IMR-90 (cell line): ENCODE data around the gene PLA2G4A.

Experiments used
- BHLHE40 ChIP-seq: fragments of 150-350 bp; IDR thresholded peaks from 2 replicates; pipeline ENCODE4 v1.6.1; 2016; ENCODE audit warnings: mild to moderate bottlenecking, low read depth, low read length
- CEBPB ChIP-seq: IDR thresholded peaks from 2 replicates; pipeline ENCODE4 v1.6.1; 2012; ENCODE audit warnings: low read depth, low read length, improper control_type of control experiment
- CHD1 ChIP-seq: IDR thresholded peaks from 2 replicates; pipeline ENCODE4 v1.6.1; 2012; ENCODE audit warnings: low read depth, low read length, improper control_type of control experiment
- CTCF ChIP-seq: conservative IDR thresholded peaks from 2 replicates; pipeline ENCODE4 v1.5.1; 2012; ENCODE audit warnings: mild to moderate bottlenecking, low read depth, low read length, improper control_type of control experiment
- FOS ChIP-seq: fragments of 150-350 bp; IDR thresholded peaks from 2 replicates; pipeline ENCODE4 v1.6.1; 2016; ENCODE audit warnings: low read depth, low read length
- MAFK ChIP-seq: IDR thresholded peaks from 2 replicates; pipeline ENCODE4 v1.6.1; 2012; ENCODE audit warnings: low read depth, low read length, improper control_type of control experiment
- MXI1 ChIP-seq: IDR thresholded peaks from 2 replicates; pipeline ENCODE4 v1.6.1; 2012; ENCODE audit warnings: low read depth, mild to moderate bottlenecking, low read length, moderate library complexity, borderline replicate concordance
- NFE2L2 ChIP-seq: fragments of 150-350 bp; IDR thresholded peaks from 2 replicates; pipeline ENCODE4 v1.6.1; 2016; ENCODE audit warnings: low read depth, mild to moderate bottlenecking, low read length
- POLR2A ChIP-seq: IDR thresholded peaks from 2 replicates; pipeline ENCODE4 v1.6.1; 2012; ENCODE audit warnings: mild to moderate bottlenecking, low read depth, low read length
- RAD21 ChIP-seq: IDR thresholded peaks from 2 replicates; pipeline ENCODE4 v1.6.1; 2012; ENCODE audit warnings: low read length, improper control_type of control experiment
- RCOR1 ChIP-seq: IDR thresholded peaks from 2 replicates; pipeline ENCODE4 v1.6.1; 2012; ENCODE audit warnings: mild to moderate bottlenecking, low read length, improper control_type of control experiment; ENCODE audit not compliant: insufficient replicate concordance
- RFX5 ChIP-seq: IDR thresholded peaks from 2 replicates; pipeline ENCODE4 v1.8.0; 2012; ENCODE audit warnings: low read depth, mild to moderate bottlenecking, low read length, moderate library complexity
- SMC3 ChIP-seq: fragments of 150-350 bp; IDR thresholded peaks from 2 replicates; pipeline ENCODE4 v1.6.1; 2016; ENCODE audit warnings: low read depth, mild to moderate bottlenecking, antibody characterized with exemption, low read length, moderate library complexity
- TF ChIP-seq, protein P1 (sequence below): fragments of 150-350 bp; IDR thresholded peaks from 2 replicates; pipeline ENCODE4 v1.6.1; 2017; ENCODE audit warnings: mild to moderate bottlenecking, antibody characterized with exemption, low read length, low read depth

GRCh38 chr1:186965847-186966246 lies 137.1 kb downstream of the PLA2G4A start:
- TF ChIP-seq CTCF (no peak), CHD1 (no peak), RAD21 (no peak), CEBPB (no peak), POLR2A (no peak), FOS (no peak), RFX5 (no peak), MXI1 (no peak), SMC3 (no peak), BHLHE40 (no peak), MAFK (no peak), RCOR1 (no peak), NFE2L2 (no peak)
- TF ChIP-seq, protein P1, sequence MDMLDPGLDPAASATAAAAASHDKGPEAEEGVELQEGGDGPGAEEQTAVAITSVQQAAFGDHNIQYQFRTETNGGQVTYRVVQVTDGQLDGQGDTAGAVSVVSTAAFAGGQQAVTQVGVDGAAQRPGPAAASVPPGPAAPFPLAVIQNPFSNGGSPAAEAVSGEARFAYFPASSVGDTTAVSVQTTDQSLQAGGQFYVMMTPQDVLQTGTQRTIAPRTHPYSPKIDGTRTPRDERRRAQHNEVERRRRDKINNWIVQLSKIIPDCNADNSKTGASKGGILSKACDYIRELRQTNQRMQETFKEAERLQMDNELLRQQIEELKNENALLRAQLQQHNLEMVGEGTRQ, result no peak
